Measurements from ENCODE around the gene TPI1.

TPI1 gene

DNA sequence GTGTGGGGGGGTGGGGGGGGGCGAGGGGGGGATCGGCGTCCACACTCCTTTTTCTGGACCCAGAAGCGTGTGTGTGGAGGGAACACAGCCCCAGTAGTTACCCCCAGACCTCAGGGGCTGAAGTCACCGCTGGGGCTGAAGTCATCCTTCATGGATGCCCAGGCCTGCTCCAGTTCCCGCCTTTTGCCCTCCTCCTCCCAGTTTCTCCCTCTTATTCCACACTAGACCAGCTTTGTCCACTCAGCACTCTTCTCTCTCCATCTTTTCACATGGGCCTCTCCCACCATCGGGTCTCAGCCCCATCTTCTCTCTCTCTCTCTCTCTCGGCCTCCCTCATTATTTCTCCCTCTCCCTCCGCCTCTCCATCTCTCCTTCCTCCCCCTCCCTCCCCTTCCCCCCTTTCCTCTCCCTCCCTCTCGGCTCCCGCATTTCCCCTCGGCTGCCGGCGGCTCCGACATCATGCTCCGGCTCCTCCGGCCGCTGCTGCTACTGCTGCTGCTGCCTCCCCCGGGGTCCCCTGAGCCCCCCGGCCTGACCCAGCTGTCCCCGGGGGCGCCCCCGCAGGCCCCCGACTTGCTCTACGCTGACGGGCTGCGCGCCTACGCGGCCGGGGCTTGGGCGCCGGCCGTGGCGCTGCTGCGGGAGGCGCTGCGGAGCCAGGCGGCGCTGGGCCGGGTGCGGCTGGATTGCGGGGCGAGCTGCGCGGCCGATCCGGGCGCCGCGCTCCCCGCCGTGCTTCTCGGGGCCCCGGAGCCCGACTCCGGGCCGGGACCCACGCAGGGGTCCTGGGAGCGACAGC is 39.1 kb upstream of the TPI1 start, which contains the start of gene P3H3:
P3H3 (plus strand) TSS at position 426 of the 799 bp plus-strand sequence; CDS start at position 460, 34 bp downstream.
- no peak for DNase-seq (ENCODE audit: extremely low read depth in 1 of 2, low read depth in 1 of 2)

DNA sequence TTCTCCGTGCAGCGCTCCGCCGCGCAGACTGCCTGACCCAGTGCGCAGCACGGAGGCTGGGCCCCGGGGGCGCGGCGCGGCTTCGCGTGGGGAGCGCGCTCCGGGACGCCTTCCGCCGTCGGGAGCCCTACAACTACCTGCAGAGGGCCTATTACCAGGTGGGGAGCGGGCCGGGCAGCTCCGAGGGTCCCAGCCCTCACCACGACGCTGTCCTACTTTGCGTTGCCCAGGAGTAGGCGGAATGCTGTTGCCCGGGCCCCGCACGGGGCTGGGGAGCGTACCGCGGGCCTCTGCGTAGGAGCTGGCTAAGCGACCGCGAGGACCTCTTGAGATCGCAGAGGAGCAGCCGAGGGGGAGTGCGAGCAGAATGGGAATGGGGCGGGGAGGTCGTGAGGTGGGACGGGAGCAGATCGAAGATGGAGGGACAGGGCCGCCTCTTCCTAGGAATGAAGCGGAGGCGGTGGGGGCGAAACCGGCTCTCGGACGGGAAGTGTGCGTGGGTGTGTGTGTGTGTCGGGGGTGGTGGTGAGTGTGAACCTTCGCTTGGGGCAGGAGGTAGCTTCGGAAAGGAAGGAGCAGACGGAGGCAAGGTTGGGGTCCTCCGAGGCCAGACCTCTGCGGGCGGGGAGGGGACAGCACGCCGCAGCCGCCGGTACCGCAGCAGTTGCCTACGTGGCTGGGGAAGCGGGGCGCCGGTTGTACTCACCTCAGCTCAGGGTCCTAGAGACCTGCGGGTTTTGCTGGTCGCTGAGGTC is 38.4 kb upstream of the TPI1 start:
- DNase-seq (ENCODE audit: extremely low read depth in 1 of 2, low read depth in 1 of 2), result no peak

DNA sequence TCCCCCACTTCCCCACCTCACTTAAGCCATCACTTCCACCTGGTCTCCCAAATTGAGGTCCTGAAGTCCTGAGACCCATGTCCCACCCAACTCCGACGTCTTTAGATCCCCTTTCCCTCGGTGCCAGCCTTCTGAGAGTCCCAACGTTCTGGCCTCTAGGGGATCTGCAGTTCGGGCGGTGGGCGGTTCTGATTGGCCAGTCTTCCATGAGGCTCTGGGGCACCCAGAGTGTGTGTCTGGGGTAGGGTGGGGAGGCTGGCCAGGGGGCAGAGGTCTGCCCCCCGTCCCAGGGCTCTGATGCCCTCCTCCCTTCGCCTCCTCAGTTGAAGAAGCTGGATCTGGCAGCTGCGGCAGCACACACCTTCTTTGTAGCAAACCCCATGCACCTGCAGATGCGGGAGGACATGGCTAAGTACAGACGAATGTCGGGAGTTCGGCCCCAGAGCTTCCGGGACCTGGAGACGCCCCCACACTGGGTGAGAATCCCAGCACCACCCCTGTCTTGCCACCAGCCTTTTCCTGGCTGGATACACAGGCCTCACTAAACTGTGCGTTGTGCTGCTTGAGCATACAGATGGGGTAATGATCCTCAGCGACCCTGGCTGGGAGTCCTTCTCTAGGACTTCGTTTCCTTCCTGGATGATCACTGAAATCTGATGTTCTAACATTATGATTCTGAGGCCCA is 37.7 kb upstream of the TPI1 start:
- no peak for DNase-seq (ENCODE audit: extremely low read depth in 1 of 2, low read depth in 1 of 2)

- DNase-seq (ENCODE audit: extremely low read depth in 1 of 2, low read depth in 1 of 2), result no peak
These were observed 36.9 kb upstream of the TPI1 start for GRCh38 chr12:6830286-6830890.

- no peak for DNase-seq (ENCODE audit: extremely low read depth in 1 of 2, low read depth in 1 of 2)
These were observed 36.3 kb upstream of the TPI1 start for GRCh38 chr12:6830999-6831398.

- no peak for DNase-seq (ENCODE audit: extremely low read depth in 1 of 2, low read depth in 1 of 2)
These were observed 35.8 kb upstream of the TPI1 start for GRCh38 chr12:6831450-6831995.

DNA sequence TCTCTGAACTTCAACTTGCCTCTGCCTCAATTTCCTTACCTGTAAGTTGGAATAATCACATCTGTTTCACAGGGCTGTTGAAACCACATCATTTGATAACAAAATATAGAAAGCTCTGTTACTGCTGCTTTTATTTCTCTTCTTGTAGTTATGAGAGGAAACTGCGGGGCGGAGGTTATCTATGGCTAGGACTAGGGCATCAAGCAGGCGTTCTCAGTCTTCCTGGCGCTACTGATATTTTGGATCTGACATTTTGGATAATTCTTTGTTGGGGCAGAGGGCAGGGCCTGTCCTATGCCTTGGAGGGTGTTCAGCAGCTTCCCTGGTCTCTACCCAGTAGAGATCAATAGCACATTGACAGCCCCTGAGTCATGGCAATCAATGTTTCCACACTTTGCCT is 35.2 kb upstream of the TPI1 start:
- DNase-seq (ENCODE audit: extremely low read depth in 1 of 2, low read depth in 1 of 2), result no peak

DNA sequence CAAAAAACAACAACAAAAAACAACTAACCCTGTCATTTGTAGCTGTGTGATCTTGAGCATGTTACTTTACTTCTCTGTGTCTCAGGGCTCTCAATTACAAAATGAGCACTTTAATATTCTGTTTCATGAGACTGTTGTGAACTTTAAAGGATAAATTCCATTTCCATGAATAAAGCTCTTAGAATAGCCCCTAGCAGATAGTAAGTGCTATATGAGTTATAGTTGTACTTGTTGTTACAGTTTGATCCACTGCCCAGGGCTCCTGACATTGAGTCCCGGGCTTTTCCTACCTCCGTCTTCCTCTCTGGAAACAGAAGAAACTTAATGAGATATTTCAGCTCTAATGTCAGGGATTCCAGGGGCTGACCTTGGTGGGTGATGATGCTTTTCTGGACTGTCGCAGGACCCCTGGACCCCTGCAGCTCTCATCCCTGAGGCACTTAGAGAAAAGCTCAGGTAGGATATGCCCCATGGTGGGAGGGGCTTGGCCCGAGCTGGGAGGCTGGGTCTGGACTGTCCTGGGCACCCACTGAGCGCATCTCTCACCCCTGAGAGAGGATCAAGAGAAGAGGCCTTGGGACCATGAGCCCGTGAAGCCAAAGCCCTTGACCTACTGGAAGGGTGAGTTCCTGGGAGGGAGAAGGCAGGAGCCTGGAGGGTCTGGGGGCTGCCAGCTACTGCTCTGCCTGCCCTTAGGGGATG is 34.0 kb upstream of the TPI1 start:
- DNase-seq (ENCODE audit: extremely low read depth in 1 of 2, low read depth in 1 of 2), result no peak

DNA sequence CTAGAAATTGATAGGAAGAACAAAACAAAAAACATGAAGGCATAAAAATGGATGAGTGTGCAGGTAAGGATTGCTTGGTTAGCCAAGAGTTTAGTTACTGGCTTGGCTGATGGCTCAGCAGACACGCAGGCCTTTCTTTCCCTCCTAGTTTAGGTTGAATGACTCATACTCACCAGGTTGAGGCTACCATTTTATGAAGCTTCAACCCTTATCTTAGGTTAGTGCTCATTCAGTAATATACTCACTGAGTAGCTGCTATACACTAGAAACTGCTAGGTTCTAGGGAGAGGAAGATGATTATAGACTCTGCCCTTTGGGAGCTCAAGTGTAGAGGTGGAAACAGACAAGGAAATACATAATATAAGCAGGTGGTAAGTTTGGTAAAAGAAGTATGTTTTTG is 33.1 kb upstream of the TPI1 start:
- no peak for DNase-seq (ENCODE audit: extremely low read depth in 1 of 2, low read depth in 1 of 2)

DNA sequence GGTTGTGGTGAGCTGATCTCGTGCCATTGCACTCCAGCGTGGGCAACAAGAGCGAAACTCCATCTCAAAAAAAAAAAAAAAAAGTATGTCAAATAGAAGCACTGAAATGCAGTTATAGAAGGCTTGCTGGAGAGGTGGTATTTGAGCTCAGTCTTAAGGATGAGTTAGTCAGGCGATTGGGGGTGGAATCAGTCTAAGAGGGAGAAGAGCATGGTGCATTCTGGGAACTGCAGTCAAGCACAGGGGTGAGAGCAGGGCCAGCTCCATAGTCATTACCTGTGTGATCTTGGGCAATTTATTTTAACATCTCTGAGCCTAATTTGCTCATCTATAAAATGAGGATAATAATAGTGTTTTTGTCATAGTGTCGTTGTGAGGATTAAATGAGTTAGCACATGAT is 32.5 kb upstream of the TPI1 start:
- no peak for DNase-seq (ENCODE audit: extremely low read depth in 1 of 2, low read depth in 1 of 2)

DNA sequence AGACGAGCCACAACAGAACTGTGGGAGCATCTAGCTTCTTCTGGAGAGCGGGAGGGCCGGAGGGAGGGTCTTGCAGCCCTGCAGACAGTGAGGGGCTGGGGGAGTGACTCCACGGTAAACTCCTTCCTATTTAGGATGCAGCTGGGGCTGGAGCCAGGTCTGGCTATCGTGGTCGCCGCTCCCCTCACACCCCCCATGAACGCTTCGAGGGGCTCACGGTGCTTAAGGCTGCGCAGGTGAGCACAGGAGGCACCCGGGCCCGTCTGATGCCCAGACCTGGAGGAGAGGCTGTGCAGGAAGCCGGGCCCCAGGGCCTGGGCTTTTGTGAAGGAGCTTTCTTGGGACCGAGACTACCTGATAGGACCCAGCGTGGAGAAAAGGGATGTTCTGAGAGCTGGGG is 30.5 kb upstream of the TPI1 start:
- no peak for DNase-seq (ENCODE audit: extremely low read depth in 1 of 2, low read depth in 1 of 2)

GRCh38 chr12:6837370-6838060 is 29.8 kb upstream of the TPI1 start:
- no peak for DNase-seq (ENCODE audit: extremely low read depth in 1 of 2, low read depth in 1 of 2)

- DNase-seq (ENCODE audit: extremely low read depth in 1 of 2, low read depth in 1 of 2), result no peak
These were observed 28.5 kb upstream of the TPI1 start for GRCh38 chr12:6838854-6839253.

DNA sequence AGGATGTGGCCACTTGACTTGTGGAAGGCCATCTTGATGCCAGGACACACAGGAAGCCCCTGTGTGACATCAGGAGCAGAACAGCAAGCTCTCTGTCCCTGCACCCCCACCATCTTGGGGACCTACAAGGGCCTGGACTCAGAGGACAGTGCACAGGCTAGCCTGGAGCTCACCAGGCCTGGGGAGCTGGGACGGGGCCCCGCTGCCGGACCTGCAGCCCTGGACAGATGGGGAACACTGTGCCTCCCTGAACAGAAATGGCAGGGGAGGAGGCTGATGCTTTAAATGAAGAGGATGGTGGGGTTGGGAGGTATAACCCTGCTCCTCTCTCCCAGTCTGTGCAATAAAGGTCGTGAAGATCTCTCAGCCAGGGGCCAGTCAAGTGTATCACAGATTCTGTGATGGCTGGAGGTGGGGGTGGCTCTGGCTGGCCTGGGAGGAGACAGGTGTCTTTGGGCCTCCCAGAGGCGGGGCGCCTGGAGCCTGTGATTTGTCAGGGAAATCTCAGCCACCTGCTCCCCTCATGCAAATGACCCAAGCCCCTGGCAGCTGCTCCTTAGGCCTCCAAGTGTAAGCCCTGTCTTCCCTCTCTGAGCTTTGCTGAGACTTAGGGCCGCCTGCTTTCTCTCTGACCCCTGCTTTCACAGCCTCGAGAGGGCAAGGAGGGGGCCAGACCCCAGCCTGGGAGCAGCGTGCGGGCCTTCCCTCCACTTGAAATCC is 27.7 kb upstream of the TPI1 start:
- no peak for DNase-seq (ENCODE audit: extremely low read depth in 1 of 2, low read depth in 1 of 2)

DNA sequence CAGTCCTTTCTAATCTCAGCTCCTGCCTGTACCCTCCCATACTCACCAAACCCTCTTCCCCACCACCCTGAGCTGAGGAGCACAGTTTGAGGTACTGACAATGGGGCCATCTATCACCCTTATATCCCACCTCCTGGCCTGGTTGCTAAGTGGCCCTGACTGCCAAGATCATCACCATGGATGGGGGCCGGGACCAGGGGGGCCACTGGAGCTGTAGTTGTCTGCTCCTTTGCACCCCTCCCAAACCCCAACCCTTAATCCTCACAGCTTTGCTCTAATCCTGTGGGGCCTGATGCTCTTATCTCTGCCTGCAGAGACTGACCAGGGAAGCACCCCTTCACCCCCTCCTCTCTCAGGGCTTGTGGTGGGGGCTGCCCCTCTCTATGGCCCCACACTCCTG is 27.0 kb upstream of the TPI1 start:
- DNase-seq (ENCODE audit: extremely low read depth in 1 of 2, low read depth in 1 of 2), result no peak

- DNase-seq (ENCODE audit: extremely low read depth in 1 of 2, low read depth in 1 of 2), result no peak
These were observed 26.4 kb upstream of the TPI1 start, which contains the start of gene GNB3 for GRCh38 chr12:6840761-6841515. Gene GNB3, plus strand, starts transcription at chr12:6840925. Its CDS starts 363 bp downstream, at chr12:6841288.

GRCh38 chr12:6842075-6842474 is 25.3 kb upstream of the TPI1 start:
- no peak for DNase-seq (ENCODE audit: extremely low read depth in 1 of 2, low read depth in 1 of 2)

All from activated CD8-positive, alpha-beta memory T cell treated with anti-CD3 and anti-CD28 coated beads for 1 hour (primary cell).